H1 (cell line): ENCODE measurements around the gene CSNK1G3.

Source experiments
- BRCA1 ChIP-seq: IDR thresholded peaks from 2 replicates; pipeline ENCODE4 v1.6.1; 2012; ENCODE audit warnings: low read depth, low read length, improper control_type of control experiment
- CEBPB ChIP-seq: IDR thresholded peaks from 2 replicates; pipeline ENCODE4 v1.6.1; 2012; ENCODE audit warnings: low read depth, low read length
- CHD2 ChIP-seq: IDR thresholded peaks from 2 replicates; pipeline ENCODE4 v1.6.1; 2012; ENCODE audit warnings: low read length, improper control_type of control experiment
- EGR1 ChIP-seq: IDR thresholded peaks from 2 replicates; pipeline ENCODE4 v1.6.1; 2011; ENCODE audit warnings: low read depth, low read length, borderline replicate concordance
- EP300 ChIP-seq, 2 experiments: IDR thresholded peaks; 1 replicate in 1 of 2; 2 replicates in 1 of 2; pipeline ENCODE4 v1.6.1; 2011 to 2012; ENCODE audit warnings: low read depth in 2 of 2, low read length in 2 of 2, mild to moderate bottlenecking in 2 of 2, borderline replicate concordance in 1 of 2, inconsistent platforms in 1 of 2, moderate library complexity in 1 of 2
- GTF2F1 ChIP-seq: IDR thresholded peaks from 2 replicates; pipeline ENCODE4 v1.6.1; 2012; ENCODE audit warnings: low read depth, low read length, improper control_type of control experiment, borderline replicate concordance
- HDAC2 ChIP-seq, 2 experiments: fragments of 300-600 bp in 1 of 2; sonication (generic) in 1 of 2; IDR thresholded peaks; 2 replicates each; pipeline ENCODE4 v1.6.1; 2011 to 2012; ENCODE audit warnings: low read depth in 2 of 2, low read length in 2 of 2, mild to moderate bottlenecking in 2 of 2, moderate library complexity in 2 of 2, borderline replicate concordance in 1 of 2, inconsistent platforms in 1 of 2
- MAFK ChIP-seq: IDR thresholded peaks from 2 replicates; pipeline ENCODE4 v1.6.1; 2012; ENCODE audit warnings: low read depth, mild to moderate bottlenecking, improper control_type of control experiment, low read length
- POLR2A ChIP-seq, 2 experiments: IDR thresholded peaks; 1 replicate in 1 of 2; 2 replicates in 1 of 2; pipeline ENCODE4 v1.6.1; 2011; ENCODE audit warnings: low read depth in 2 of 2, low read length in 2 of 2, mild to moderate bottlenecking in 2 of 2; ENCODE audit errors: control extremely low read depth in 1 of 2
- RNF2 ChIP-seq: fragments of 200-900, 300-1000 bp; sonication (generic); IDR thresholded peaks from 2 replicates; pipeline ENCODE4 v1.7.1; 2016; ENCODE audit warnings: borderline replicate concordance, low read depth, mild to moderate bottlenecking, antibody characterized with exemption, low read length; ENCODE audit not compliant: poor library complexity, severe bottlenecking; ENCODE audit errors: missing control alignments
- RXRA ChIP-seq: IDR thresholded peaks from 2 replicates; pipeline ENCODE4 v1.6.1; 2011; ENCODE audit warnings: low read depth, mild to moderate bottlenecking, low read length, moderate library complexity; ENCODE audit not compliant: insufficient read depth
- SP2 ChIP-seq: IDR thresholded peaks from 2 replicates; pipeline ENCODE4 v1.6.1; 2012; ENCODE audit warnings: mild to moderate bottlenecking, low read length, inconsistent platforms
- TAF7 ChIP-seq: optimal IDR thresholded peaks from 2 replicates; pipeline ENCODE3; 2011; ENCODE audit warnings: low read depth, mild to moderate bottlenecking, inconsistent platforms, low read length, moderate library complexity, borderline replicate concordance
- TF ChIP-seq, protein P1 (sequence below), 3 experiments: IDR thresholded peaks; 1 replicate in 2 of 3; 2 replicates in 1 of 3; pipeline versions ENCODE4 v1.5.1 to v1.6.1; 2011; ENCODE audit warnings: low read length in 3 of 3, mild to moderate bottlenecking in 3 of 3, inconsistent platforms in 2 of 3, low read depth in 1 of 3, moderate library complexity in 1 of 3; ENCODE audit not compliant: insufficient read depth in 1 of 3; ENCODE audit errors: control extremely low read depth in 1 of 3

DNA sequence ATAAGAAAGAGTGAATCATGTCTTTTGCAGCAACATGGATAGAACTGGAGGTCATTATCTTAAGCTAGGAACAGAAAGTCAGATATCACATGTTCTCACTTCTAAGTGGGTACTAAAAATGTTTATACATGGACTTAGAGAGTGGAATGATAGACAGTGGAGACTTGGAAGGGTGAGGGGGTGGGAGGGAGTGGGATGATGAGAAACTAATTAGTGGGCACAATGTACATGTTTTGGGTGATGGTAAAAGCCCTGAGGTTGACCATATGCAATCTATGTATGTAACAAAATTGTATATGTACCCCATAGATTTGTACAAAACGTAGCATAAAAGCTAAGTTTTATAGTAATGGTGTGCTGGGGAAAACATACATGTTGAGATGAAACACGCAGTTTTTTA, 25.3 kb downstream of the CSNK1G3 start:
- TF ChIP-seq HDAC2 (IDR thresholded peaks at IDR 0.05; ENCODE audit: borderline replicate concordance in 1 of 2, low read depth in 2 of 2, low read length in 2 of 2) = no peak
- TF ChIP-seq TAF7 = no peak
- no peak for TF ChIP-seq RNF2
- TF ChIP-seq RXRA = no peak
- TF ChIP-seq POLR2A (IDR thresholded peaks at IDR 0.05; ENCODE audit: control extremely low read depth in 1 of 2, low read depth in 2 of 2, low read length in 2 of 2) = no peak
- no peak for TF ChIP-seq MAFK
- TF ChIP-seq, protein P1, sequence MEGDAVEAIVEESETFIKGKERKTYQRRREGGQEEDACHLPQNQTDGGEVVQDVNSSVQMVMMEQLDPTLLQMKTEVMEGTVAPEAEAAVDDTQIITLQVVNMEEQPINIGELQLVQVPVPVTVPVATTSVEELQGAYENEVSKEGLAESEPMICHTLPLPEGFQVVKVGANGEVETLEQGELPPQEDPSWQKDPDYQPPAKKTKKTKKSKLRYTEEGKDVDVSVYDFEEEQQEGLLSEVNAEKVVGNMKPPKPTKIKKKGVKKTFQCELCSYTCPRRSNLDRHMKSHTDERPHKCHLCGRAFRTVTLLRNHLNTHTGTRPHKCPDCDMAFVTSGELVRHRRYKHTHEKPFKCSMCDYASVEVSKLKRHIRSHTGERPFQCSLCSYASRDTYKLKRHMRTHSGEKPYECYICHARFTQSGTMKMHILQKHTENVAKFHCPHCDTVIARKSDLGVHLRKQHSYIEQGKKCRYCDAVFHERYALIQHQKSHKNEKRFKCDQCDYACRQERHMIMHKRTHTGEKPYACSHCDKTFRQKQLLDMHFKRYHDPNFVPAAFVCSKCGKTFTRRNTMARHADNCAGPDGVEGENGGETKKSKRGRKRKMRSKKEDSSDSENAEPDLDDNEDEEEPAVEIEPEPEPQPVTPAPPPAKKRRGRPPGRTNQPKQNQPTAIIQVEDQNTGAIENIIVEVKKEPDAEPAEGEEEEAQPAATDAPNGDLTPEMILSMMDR (IDR thresholded peaks at IDR 0.05; ENCODE audit: control extremely low read depth in 1 of 3, insufficient read depth in 1 of 3, low read depth in 1 of 3, low read length in 3 of 3) = no peak
- TF ChIP-seq EP300 (IDR thresholded peaks at IDR 0.05; ENCODE audit: borderline replicate concordance in 1 of 2, low read depth in 2 of 2, low read length in 2 of 2) = no peak
- no peak for TF ChIP-seq SP2
- TF ChIP-seq BRCA1 = no peak
- TF ChIP-seq EGR1 = no peak
- no peak for TF ChIP-seq CEBPB
- no peak for TF ChIP-seq CHD2
- TF ChIP-seq GTF2F1 = no peak
